HG02943 (cell line): ENCODE results near the gene KRTAP5-10.
"Not testable (repeated sequence)": the region's sequence is repeated elsewhere in the genome, so short reads cannot be mapped to it uniquely, and the experiment has no call there.

ENCODE experiments used
- ATAC-seq: cut with Tn5 transposase; IDR thresholded peaks from one replicate; pipeline ENCODE4 v1.9.1; 2021; ENCODE audit warnings: mild to moderate bottlenecking, low read depth, moderate library complexity; ENCODE audit not compliant: unreplicated experiment

The KRTAP5-10 gene

DNA sequence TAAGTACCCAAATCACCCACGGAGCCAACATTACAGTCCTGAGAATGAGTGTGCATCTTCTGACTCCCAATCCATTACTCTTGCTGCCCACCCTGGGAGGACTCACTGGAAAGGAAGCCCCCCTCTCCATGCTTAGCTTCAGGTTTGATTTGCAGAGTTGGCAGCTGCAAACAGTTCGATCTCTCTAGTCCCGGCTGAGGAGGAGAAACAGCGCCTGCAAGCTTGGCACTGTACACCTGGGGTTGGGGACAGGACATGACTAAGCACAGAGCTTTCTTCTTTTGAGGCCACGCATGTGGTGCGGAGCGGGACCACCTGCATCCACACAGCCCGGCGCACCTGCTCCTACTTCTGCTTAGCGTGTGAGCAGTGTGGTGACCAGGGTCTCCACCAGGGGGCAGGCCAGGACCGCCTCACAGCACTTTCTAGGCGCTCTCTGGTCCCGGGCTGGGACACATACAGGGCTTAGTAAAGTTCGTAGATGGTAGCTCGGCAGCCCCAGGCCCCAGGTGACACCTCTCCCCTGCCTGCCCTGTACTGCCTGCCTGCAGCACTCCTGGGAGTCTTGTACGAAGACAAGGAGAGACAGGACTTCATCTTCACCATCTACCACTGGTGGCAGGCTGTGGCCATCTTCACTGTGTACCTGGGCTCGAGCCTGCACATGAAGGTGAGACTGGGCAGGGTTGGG lies 39.6 kb downstream of the KRTAP5-10 start:
- ATAC-seq, result not testable (repeated sequence)

DNA sequence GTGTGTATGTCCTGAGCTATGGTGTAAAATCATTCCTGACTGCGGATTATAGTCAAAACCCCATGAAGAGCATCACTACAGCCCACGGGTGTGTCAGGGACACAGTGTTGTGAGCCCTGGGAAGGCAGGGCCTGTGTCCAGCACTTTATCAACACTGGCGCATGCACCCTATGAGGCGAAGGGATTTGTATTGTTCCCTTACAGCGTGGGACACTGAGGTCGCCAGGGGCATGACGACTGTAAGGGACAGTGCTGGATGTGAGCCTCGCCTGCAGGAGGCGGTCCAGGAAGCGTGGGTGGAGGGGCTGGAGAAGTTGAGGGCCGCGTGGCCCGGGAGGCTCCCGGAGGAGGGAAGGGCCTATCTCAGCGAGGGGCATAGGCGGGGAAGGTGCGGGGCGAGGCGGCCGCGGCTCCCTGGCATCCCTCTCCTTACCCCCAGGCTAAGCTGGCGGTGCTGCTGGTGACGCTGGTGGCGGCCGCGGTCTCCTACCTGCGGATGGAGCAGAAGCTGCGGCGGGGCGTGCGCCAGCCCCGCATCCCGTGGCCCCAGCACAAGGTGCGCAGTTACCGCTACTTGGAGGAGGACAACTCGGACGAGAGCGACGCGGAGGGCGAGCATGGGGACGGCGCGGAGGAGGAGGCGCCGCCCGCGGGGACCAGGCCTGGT lies 41.6 kb downstream of the KRTAP5-10 start:
- ATAC-seq, result not testable (repeated sequence)

DNA sequence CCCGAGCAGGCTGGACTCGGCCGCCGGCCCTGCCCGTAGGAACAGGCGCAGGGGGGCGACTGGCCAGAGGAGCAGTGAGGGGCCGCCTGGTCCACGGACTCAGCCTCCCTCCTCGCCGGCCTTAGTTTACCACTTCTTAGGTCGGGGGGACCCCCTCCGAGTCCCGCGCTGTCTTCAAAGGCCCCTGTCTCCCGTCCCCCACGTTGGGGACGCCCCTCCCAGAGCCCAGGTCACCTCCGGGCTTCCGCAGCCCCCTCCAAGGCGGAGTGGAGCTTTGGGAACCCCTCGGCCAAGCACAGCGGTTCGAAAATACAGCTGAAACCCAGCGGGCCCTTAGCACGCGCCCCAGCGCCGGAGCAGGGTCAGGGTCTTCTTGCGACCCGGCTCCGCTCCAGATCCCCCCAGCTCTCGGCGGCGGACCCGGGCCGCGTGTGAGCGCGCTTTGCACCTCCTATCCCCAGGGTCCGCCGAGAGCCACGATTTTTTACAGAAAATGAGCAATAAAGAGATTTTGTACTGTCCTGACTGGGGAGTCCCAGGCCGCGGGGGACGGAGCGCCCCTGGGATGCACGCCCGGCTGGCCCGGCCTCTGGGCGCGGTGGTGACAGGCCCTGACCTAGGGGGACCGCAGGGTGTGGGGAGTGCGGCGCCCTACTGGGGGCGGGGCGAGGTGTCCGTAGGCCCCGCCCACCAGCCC lies 42.3 kb downstream of the KRTAP5-10 start:
- not testable (repeated sequence) for ATAC-seq

DNA sequence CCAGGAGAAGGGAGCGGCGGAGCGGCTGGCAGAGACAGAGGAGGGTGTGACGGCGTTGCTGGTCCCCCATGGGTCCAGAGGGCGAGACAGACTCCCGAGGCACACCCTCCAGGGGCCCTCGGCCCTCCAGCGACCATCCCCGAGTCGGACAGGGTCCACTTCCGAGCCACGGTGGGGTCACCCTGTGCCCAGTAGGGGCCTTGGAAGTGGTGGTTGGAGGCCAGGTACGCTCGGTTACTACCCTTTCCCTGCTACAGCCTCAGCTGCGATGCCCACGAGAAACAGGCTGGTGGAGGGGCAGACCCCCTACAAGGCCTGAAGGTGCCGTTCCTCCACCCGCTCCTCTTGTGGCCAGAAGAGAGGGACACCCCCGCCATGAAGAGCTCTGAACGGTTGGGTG lies 42.9 kb downstream of the KRTAP5-10 start:
- ATAC-seq, result not testable (repeated sequence)

DNA sequence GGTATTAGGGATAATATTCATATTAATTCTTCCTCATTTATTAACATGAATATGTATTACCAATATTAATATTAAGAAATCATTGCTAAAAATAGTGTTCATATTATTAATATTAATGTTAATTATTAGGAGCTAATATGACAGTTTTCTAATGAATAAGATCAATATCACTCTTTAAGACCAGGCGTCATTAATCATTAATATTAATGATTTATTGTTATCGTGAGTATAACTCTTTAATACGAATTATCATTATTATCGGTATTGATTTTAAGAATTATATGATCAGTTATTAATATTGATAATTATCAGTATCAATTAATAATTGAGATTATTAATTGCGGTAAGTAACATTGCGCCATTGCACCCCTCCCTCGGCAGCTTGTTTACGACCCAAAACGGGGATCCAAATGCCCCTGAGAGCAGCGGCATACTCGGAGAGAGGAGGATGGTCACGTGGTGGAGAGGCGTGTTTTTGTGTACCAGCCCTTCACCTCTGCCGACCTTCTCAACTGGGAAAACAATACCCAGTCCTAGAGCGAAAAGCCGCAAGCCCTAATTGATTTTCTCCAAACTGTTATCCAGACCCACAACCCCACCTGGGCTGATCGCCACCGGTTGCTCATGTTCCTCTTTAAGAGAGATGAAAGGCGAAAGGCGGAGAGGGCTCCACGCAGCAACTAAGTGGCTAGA lies 46.0 kb downstream of the KRTAP5-10 start:
- ATAC-seq, result not testable (repeated sequence)

DNA sequence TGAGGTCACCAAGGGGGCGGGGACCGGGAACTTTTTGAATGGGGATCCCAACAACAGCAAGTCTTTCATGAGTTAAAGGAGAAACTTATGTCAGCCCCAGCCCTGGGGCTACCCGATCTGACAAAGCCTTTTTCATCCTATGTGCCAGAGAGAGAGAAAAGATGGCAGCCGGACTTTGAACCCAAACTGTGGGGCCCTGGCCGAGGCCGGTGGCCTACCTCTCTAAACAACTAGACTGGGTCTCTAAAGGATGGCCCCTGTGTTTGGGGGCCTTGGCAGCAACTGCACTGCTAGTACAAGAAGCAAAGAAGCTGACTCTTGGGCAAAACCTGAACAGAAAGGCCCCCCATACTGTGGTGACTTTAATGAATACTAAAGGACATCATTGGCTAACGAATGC lies 48.6 kb downstream of the KRTAP5-10 start:
- not testable (repeated sequence) for ATAC-seq

DNA sequence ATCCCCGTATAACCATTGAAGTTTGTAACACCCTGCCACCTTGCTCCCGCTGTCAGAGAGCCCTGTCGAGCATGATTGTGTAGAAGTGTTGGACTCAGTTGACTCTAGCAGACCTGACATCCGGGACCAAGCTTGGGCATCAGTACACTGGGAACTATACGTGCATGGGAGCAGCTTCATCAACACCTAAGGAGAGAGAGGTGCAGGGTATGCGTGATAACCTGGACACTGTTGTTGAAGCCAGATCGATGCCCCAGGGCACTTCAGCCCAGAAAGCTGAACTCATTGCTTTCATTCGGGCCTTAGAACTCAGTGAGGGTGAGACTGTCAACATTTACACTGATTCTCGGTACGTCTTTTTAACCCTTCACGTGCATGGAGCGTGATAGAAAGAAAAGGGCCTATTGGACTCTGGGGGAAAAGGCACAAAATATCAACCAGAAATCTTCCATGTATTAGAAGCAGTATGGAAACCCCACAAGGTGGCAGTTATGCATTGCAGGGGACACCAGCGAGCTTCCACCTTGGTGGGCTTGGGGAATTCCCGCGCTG lies 49.1 kb downstream of the KRTAP5-10 start:
- not testable (repeated sequence) for ATAC-seq

DNA sequence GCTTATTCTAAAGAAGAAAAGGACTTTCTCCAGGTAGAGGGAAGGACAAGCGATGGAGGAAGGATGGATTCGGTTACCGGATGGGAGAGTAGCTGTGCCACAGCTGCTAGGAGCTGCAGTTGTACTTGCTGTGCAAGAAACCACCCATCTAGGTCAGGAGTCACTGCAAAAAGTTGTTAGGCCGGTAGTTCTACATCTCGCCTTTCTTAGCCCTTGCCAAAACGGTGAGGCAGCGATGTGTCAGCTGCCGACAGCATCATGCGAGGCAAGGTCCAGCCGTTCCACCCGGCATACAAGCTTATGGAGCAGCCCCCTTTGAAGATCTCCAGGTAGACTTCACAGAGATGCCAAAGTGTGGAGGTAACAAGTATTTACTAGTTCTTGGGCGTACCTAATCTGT lies 49.6 kb downstream of the KRTAP5-10 start:
- ATAC-seq, result not testable (repeated sequence)
